ENCODE data around the gene IL37.

The IL37 gene

GRCh38 chr2:112916145-112916571 lies 5.2 kb downstream of the IL37 start:
- TF ChIP-seq CTCF (conservative IDR thresholded peaks at IDR 0.05; ENCODE audit: low read length): no peak
- no peak overlapping the region for H3K4me3 ChIP-seq (ENCODE audit: low read length)
- DNase-seq (ENCODE audit: low read depth): no peak

- no peak for TF ChIP-seq CTCF (conservative IDR thresholded peaks at IDR 0.05; ENCODE audit: low read length)
- DNase-seq (ENCODE audit: low read depth): no peak
- H3K4me3 ChIP-seq (ENCODE audit: low read length): no peak overlapping the region
These were observed 5.8 kb downstream of the IL37 start for GRCh38 chr2:112916625-112917247.

- DNase-seq (ENCODE audit: low read depth): no peak
- TF ChIP-seq CTCF (conservative IDR thresholded peaks at IDR 0.05; ENCODE audit: low read length): no peak
- no peak overlapping the region for H3K4me3 ChIP-seq (ENCODE audit: low read length)
These were observed 6.9 kb downstream of the IL37 start for GRCh38 chr2:112917856-112918255.

- DNase-seq (ENCODE audit: low read depth): no peak
- TF ChIP-seq CTCF (conservative IDR thresholded peaks at IDR 0.05; ENCODE audit: low read length): no peak
- no peak overlapping the region for H3K4me3 ChIP-seq (ENCODE audit: low read length)
These were observed 7.3 kb downstream of the IL37 start for GRCh38 chr2:112918256-112918655.

GRCh38 chr2:112919086-112919485 lies 8.1 kb downstream of the IL37 start:
- H3K4me3 ChIP-seq (ENCODE audit: low read length): no peak overlapping the region
- no peak for DNase-seq (ENCODE audit: low read depth)
- TF ChIP-seq CTCF (conservative IDR thresholded peaks at IDR 0.05; ENCODE audit: low read length): no peak

GRCh38 chr2:112920923-112921532 lies 10.1 kb downstream of the IL37 start:
- DNase-seq (ENCODE audit: low read depth): no peak
- TF ChIP-seq CTCF (conservative IDR thresholded peaks at IDR 0.05; ENCODE audit: low read length): no peak; the same call in 1 of the 2 replicates
- H3K4me3 ChIP-seq (ENCODE audit: low read length): no peak overlapping the region

GRCh38 chr2:112921982-112922381 lies 11.0 kb downstream of the IL37 start:
- no peak overlapping the region for H3K4me3 ChIP-seq (ENCODE audit: low read length)
- DNase-seq (ENCODE audit: low read depth): no peak
- TF ChIP-seq CTCF (conservative IDR thresholded peaks at IDR 0.05; ENCODE audit: low read length): no peak
